GM12892 (cell line): ENCODE measurements around the gene ACVR2B.

Experiments used
- POLR2A ChIP-seq: IDR thresholded peaks from 2 replicates; pipeline ENCODE4 v1.6.1; 2011; ENCODE audit warnings: low read depth, low read length, control low read depth
- POLR2AphosphoS5 ChIP-seq: IDR thresholded peaks from 2 replicates; pipeline ENCODE4 v1.6.1; 2011; ENCODE audit warnings: low read depth, low read length, control low read depth

GRCh38 chr3:38476157-38476756 lies 22.6 kb downstream of the ACVR2B start:
- TF ChIP-seq POLR2A: no peak
- no peak for TF ChIP-seq POLR2AphosphoS5
